Measurements from ENCODE around the gene CEP112.

The CEP112 gene

DNA sequence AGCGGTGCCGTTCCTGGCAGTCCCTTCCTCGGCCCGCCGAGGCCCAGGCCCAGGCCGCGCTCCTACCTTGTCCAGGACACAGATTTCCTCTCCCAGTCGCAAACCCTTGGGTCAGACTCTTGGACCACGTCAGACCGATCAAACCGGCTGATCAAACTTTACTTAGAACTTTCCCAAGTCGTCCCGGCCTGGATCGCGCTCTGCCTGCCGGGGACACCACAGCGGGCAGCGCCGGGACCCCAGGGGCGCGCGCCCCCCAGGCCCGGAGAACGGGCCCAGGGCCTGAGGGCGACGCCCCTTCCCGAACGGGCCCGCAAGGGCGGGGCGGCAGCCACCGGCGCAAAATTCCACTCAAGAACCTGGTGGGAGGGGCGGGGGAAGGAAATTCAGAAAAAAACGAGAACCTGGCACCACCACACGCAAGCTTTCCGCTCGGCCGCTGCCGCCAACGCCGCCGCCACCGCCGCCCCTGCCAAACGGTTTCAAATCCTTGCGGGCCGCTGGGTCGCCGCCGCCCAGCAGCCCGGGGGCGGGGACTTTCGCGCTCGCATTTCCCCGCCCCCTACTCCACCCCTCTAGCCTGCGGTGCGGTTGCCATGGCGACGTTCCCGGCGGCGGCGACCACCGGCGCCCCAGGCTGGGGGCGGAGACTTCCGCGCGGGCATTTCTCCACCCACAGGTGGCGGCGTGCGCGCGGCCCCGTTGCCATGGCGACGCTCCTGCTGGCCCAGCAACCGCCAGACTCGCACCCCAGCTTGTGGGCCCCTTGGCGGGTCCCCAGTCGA is at the start of gene CEP112:
Gene CEP112, minus strand, starts transcription at position 541 of the 785 bp plus-strand sequence.
- DNase-seq: peak; percentile 83

DNA sequence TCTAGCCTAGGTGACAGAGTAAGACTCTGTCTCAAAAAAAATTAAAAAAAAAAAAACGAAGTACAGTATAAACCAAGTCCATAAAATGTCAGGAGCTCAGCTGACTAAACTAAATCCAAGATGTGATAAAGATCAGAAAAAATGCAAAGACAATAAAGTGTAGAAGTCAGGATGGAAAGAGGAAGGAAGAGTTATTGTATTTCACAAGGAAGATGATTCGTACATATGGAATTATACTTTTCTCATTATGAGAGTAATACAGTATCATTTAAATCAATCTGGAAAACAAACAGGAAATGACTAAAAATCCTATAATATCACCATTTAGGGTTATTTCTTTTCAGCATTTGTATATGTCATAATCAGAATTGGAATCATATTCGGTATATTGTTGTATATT is 48.7 kb upstream of the CEP112 start:
- DNase-seq: no peak

GRCh38 chr17:66240013-66240412 is 48.1 kb upstream of the CEP112 start:
- DNase-seq: no peak

DNA sequence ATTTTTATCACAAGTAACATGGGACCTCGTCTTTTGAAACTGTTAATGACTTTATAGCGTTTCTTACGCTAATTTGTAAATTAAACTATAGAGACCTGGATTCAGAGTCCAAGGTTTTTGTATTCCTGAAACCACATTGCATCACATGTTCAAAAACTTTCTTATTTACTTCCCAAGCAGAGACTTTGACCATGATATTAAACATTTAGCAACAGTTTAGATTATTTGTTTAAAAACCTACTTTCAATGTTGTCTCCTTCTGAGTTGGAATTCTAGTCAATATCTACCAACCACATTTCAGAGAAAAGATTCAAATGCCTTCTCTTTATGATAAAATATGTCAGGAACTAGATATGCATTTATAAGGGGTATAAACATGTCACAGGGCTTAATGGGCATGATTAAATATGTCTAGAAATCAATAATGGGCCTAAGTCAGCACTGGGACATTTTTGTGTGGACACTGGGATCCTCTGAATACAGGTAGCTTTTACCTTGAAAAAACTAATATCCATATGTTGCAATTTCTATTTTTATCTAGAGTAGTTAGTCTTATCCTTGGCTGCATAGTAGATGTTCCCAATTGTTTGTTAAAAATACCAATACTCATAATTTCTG is 43.6 kb upstream of the CEP112 start:
- DNase-seq: no peak

DNA sequence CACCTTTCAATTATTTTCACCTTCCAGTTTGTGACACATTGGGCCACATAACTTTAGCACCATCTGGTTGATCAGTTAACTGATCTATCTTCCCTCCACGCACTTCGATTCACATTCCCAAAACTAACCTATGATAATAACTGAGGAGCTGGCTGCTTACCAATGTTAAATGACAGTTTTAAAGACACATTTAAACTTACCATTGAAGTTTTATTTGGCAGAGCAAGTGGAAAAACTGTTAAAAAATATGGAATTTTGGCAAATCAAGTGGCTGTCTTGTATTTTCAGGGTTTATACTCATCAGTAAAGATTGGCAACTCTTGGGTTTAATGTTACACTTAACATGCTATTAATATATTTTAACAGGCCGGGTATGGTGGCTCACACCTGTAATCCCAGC is 42.7 kb upstream of the CEP112 start:
- no peak for DNase-seq

DNA sequence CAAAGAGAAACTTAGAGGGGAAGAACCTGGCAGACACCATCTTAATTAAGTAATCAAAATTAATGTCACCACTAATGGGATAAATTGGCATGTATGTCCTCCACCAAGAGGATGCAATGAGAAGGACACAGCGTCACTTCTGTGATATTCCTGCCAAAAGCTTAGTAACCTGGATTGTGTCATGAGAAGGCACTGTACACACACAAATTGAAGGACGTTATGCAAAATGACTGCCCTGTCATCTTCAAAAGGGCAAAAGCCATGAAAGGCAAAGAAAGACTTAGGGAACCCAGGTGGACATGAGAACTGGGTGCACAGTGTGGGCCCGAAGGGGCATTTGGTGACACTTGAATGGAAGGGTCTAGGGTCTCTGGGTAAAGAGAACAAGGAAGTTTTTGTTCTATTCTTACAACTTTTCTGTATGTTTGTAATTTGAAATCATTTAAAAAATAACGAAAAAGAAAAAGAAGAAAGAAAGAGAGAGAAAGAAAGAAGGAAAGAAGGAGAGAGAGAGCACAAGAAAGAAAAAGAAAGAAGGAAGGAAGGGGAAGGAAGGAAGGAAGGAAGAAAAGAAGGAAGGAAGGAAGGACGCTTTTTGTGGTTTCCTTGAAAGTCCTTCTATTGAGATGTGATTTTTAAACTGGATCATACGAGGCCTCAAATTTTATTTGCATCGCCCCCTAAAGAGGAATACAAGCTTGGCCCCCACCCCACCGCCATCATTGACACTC is 41.3 kb upstream of the CEP112 start:
- DNase-seq: no peak

DNA sequence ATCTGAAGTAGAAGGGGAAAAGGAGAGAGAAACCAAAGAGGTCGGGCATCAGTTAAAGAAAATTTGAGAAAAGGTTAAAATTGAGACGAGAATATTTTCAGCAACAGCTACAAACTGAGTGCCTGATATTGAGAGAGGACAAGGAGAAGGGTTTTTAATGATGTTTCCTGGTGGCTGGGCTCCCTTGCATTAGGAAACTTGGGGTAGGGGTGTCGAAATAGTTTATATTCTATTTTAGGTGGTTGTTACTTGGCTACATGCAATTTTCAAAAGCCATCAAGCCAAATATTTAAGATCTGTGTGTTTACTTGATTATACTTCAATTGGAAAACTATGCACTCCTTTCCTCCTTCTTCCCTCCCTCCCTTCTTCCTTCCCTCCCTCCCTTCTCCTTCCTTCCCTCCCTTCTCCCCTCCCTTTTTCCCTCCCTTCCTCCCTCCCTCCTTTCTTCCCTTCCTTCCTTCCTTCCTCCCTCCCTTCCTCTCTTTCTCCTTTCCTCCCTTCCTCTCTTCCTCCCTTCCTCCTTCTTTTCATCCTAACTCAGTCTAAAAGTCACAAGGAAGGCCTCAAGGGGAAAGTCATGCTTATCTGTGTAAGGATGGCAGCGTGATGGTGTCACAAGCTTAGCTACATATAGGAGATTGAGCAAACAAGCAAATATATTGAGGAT is 39.1 kb upstream of the CEP112 start:
- no peak for DNase-seq

- DNase-seq: no peak
These were observed 38.0 kb upstream of the CEP112 start for GRCh38 chr17:66229783-66230538.

DNA sequence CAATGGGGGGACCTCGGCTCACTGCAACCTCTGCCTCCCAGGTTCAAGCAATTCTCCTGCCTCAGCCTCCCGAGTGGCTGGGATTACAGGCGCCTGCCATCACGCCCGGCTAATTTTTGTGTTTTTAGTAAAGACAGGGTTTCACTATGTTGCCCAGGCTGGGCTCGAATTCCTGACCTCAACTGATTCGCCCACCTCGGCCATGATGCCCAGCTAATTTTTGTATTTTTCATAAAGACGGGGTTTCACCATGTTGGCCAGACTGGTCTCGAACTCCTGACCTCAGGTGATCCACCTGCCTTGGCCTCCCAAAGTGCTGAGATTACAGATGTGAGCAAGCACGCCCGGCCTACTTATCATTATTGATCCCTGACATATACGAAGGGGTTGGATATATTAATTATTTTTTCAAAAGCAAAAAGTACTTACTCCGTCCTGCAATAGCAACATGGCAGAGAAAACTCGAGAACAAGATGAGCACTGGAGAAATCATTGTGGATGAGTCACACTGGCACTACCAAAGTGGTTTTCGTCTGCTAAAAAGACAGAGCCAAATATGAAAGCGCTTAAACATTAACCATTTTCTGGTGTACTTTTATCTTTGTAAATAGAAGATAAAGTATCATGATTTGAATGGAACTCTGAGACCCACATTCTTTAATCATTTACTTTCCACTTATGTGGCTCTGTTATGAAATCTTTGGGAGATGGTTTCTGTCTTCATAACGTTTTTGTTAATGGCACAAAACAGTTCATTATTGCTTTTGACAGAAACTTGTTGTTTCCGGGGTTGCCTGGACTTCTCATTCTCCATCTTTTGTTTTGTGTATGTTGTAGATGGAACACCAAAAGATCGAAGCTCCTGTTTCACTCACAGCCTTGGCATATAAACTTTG is 37.2 kb upstream of the CEP112 start, which contains the start of gene APOH:
Gene APOH, minus strand, starts transcription at position 529 of the 896 bp plus-strand sequence. Its CDS starts 36 bp downstream, at position 493.
- no peak for DNase-seq

DNA sequence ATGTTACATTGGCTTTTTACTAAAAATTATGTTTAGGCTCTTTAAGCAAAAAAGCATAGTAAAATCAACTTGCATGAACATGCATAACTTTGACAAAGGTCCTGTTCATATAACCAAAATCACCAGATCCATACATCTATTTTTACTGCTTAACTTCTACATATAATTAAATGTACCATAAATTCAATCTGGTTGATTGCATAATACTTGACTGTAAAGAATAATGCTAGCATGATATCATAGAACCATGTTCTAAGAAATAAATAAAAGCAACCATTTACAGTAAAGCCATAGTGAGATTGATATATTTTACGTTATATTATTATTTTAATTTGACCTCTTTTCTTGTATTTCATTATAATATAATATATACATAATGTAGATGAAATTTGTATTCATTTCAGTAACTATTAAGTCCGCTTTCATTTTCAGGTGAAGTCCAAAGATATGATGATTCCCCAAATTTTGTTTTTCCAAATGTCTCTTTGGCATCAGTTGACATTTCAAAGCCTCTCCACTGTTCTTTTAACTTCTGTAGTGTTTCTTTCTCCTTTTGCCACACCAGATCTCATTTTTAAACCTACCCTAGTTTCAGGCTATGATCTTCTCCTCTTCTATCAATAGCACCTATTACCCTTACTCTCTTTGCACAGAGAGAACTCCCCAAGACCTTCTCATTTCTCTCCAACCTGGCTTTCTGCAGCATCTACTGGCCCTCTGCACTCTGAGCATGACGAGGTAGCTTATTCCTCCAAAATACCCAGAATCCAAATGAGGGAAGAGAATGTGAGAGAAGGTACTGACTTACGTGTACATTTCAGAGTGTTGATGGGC is 35.5 kb upstream of the CEP112 start:
- DNase-seq: no peak

DNA sequence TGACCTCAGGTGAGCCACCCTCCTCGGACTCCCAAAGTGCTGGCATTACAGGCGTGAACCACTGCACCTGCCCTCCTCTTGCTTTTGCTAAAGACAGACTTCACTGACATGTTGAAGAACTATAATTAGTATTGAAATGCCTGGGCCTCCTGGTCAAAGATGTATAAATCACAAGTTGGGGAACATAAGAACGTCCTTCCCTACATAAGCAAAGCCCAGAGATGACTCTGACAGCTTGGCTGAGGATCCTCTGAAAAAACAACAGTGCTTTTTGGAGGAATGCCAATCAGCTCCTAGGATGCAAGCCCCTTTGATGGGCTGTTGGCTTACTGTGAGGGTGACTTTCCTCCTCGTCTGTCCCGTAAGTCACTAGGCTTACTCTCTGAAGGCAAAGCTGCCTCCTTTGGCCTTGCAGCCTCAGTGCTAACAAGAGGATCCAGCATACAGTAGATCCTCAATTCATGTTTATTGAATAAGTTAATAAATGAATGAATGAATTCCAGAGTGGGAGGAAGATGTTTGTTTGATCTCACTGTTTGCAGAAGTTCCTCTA is 30.9 kb upstream of the CEP112 start:
- DNase-seq: no peak

- no peak for DNase-seq
These were observed 30.0 kb upstream of the CEP112 start for GRCh38 chr17:66221755-66222530.

DNA sequence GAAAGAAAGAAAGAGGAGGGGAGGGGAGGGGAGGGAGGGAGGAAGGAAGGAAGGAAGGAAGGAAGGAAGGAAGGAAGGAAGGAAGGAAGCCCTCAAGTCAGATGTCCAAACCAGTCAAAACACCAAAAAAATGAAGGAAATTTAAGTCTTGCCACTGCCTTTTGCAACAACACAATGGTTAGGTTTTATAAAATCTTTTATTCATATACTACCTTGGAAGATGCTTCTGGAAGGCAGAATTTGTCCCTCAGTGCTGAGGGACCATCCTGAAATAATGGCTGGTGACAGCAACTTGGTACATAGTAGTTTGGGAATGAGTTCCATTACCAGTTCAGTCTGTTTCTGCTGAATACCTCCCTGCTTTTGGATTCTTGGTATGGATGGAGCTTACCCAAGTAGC is 29.4 kb upstream of the CEP112 start:
- DNase-seq: no peak

GRCh38 chr17:66220079-66220835 is 28.3 kb upstream of the CEP112 start:
- DNase-seq: no peak

DNA sequence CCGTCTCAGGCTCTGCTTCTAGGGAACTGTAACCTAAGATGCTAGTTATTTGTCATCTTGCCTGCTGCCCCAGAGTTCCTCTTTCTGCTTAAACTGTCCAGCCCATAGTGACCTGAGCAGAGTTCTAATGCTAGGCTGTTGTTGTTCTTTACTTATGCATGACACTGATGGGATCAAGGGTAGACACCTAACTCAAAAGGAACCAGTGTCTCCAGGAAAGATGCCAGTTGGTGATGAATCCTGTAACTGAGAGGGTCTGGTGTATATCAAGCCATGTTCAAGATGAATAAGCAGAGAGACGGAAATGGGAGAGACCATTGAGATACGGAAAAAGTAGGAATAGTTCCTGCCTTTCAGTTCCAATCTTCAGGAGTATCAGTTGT is 23.6 kb upstream of the CEP112 start:
- no peak for DNase-seq

DNA sequence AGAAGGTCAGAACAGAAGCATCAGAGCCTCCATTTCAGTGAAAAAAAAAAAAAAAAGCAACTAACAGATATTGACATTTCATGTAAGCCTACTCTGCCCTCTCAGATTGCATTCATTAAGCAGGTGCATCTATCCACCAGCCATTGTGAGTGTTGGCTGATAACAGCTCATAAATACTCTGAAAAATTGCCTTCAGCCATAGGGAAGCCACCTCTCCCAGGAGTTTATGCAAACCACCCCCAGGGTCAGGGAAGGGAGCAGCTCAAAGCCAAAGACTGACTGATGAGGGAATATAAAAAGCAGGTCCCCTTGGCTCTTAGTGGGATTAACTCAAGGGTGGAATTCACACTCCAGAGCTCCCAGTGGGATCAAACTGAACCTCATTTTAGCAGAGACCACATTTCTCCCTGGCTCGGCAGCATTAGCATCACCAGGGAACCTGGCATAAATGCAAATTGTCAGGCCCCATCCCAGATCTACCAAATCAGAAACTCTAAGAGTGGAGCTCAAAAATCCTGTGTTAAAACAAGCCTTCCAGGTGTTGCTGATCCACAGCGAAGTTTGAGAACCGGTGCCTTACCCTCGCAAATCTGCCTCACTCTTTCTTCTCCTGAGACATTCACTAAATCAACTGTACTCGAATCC is 23.1 kb upstream of the CEP112 start:
- DNase-seq: peak; percentile 37

DNA sequence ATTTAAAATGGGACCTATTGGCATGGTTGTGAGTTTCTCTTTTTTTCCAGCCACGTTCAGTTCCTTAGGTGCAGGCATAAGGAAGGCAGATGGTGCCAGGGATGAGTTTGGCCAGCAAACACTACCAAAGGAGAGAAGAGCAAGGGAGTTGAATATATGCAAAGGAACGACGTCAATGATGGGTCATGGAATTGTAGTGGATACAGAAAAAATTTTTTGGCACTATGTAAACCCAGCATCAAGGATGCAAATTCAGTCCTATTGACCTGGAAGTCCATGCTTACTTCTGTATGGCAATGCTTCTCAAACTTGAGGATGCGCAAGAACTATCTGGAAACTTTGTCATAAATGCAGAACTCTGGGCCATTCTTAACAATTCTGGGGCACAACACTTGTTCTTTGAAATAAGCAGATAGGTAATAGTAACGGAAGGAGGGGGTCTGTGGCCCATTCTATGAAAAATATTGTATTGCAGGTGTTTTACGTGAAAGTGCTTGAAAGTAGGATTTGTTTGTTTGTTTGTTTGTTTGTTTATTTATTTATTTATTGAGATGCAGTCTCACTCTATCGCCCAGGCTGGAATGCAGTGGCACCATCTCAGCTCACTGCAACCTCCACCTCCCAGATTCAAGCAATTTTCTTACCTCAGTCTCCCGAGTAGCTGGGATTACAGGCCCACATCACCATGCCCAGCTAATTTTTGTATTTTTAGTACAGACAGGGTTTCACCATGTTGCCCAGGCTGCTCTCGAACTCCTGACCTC is 19.3 kb upstream of the CEP112 start:
- DNase-seq: no peak

All from NCI-H748 treated with DMSO at 0.1 percent for 48 hours (cell line).